GM23338 (cell line): Measurements from ENCODE around the gene EPPIN. TPM values are rescaled to one million over a fixed set of nuclear protein-coding genes. Genes with fewer than 3 reads are reported as not detected.

Experiments
- ATAC-seq: fragments of 200-7000 bp; cut with Tn5 transposase; 3 replicates; pipeline ENCODE4 v1.9.1; 2020
- DNase-seq: peaks from one replicate; pipeline ENCODE4 v3.0.0-alpha.2; 2015; ENCODE audit warnings: low spot score
- H2AFZ ChIP-seq: fragments of 200-600 bp; sonication (generic); 2 replicates; pipeline ENCODE4 v1.8.0; 2016; ENCODE audit warnings: antibody characterized with exemption, mild to moderate bottlenecking, moderate library complexity
- H3F3A ChIP-seq: fragments of 200-600 bp; sonication (generic); replicated peaks from 2 replicates; pipeline ENCODE4 v1.8.0; 2017; ENCODE audit warnings: antibody characterized with exemption, mixed run types, low read depth
- H3K27ac ChIP-seq: fragments of 200-600 bp; sonication (generic); 2 replicates; pipeline ENCODE4 v1.6.1; 2016; ENCODE audit warnings: low read depth
- H3K27me3 ChIP-seq: fragments of 200-600 bp; sonication (generic); 2 replicates; pipeline ENCODE4 v1.8.0; 2016; ENCODE audit warnings: mild to moderate bottlenecking, mixed run types, moderate library complexity; ENCODE audit not compliant: insufficient read depth
- H3K36me3 ChIP-seq: fragments of 200-600 bp; sonication (generic); 2 replicates; pipeline ENCODE4 v1.8.0; 2016; ENCODE audit warnings: mild to moderate bottlenecking; ENCODE audit not compliant: insufficient read depth
- H3K4me1 ChIP-seq: fragments of 200-600 bp; sonication (generic); 2 replicates; pipeline ENCODE4 v1.8.0; 2016; ENCODE audit warnings: mild to moderate bottlenecking, moderate library complexity; ENCODE audit not compliant: insufficient read depth
- H3K4me2 ChIP-seq: fragments of 200-600 bp; sonication (generic); 2 replicates; pipeline ENCODE4 v1.7.1; 2017; ENCODE audit warnings: mixed run types
- H3K4me3 ChIP-seq: fragments of 200-600 bp; sonication (generic); 2 replicates; pipeline ENCODE4 v1.6.1; 2016; ENCODE audit warnings: mixed run types
- H3K79me2 ChIP-seq: fragments of 200-600 bp; sonication (generic); replicated peaks from 2 replicates; pipeline ENCODE4 v1.8.0; 2017; ENCODE audit warnings: mild to moderate bottlenecking; ENCODE audit not compliant: insufficient read depth
- H3K9me2 ChIP-seq: fragments of 200-600 bp; sonication (generic); 2 replicates; pipeline ENCODE4 v1.8.0; 2017; ENCODE audit not compliant: insufficient read depth
- H4K20me1 ChIP-seq: fragments of 200-600 bp; sonication (generic); replicated peaks from 2 replicates; pipeline ENCODE4 v1.8.0; 2017; ENCODE audit warnings: mild to moderate bottlenecking; ENCODE audit not compliant: insufficient read depth
- H3K27ac Mint-ChIP-seq: 2 replicates; pipeline ENCODE4 v1.8.0; 2020; ENCODE audit warnings: inconsistent platforms, mild to moderate bottlenecking, moderate library complexity, mixed read lengths
- H3K27me3 Mint-ChIP-seq: 3 replicates; pipeline ENCODE4 v1.8.0; 2022; ENCODE audit warnings: low read depth, mild to moderate bottlenecking, moderate library complexity, mixed read lengths, inconsistent platforms; ENCODE audit not compliant: insufficient read depth, poor library complexity
- H3K36me3 Mint-ChIP-seq: 3 replicates; pipeline ENCODE4 v1.8.0; 2021; ENCODE audit warnings: low read depth, mild to moderate bottlenecking, inconsistent platforms, moderate library complexity, mixed read lengths
- H3K4me1 Mint-ChIP-seq: 3 replicates; pipeline ENCODE4 v1.8.0; 2020; ENCODE audit warnings: mild to moderate bottlenecking, inconsistent platforms, mixed read lengths
- H3K4me3 Mint-ChIP-seq: 3 replicates; pipeline ENCODE4 v1.8.0; 2021; ENCODE audit warnings: moderate library complexity, mild to moderate bottlenecking, inconsistent platforms, mixed read lengths
- H3K9me3 Mint-ChIP-seq: 3 replicates; pipeline ENCODE4 v1.8.0; 2020; ENCODE audit warnings: moderate library complexity, mild to moderate bottlenecking, inconsistent platforms, mixed read lengths
- CREB1 ChIP-seq: fragments of 250-450 bp; sonication (Bioruptor Pico); IDR thresholded peaks from 2 replicates; pipeline ENCODE4 v1.5.0; 2020; ENCODE audit warnings: low read depth, mild to moderate bottlenecking, moderate library complexity
- CTCF ChIP-seq, 2 experiments: fragments of 200-600 bp in 1 of 2; sonication (generic) in 1 of 2; conservative IDR thresholded peaks; 2 replicates each; pipeline versions ENCODE4 v1.5.1 to v1.6.1; 2016 to 2017; ENCODE audit warnings: antibody characterized with exemption in 2 of 2, low read depth in 2 of 2, mild to moderate bottlenecking in 2 of 2, moderate library complexity in 1 of 2
- ETS1 ChIP-seq: IDR thresholded peaks from 2 replicates; pipeline ENCODE4 v1.6.1; 2016; ENCODE audit warnings: antibody characterized with exemption
- EZH2 ChIP-seq: fragments of 200-600 bp; sonication (generic); IDR thresholded peaks from one replicate; pipeline ENCODE4 v1.8.0; 2017; ENCODE audit warnings: antibody characterized with exemption, mild to moderate bottlenecking, low read depth; ENCODE audit not compliant: unreplicated experiment
- EZH2phosphoT487 ChIP-seq: fragments of 200-600 bp; sonication (generic); IDR thresholded peaks from one replicate; pipeline ENCODE4 v1.8.1; 2018; ENCODE audit warnings: antibody characterized with exemption; ENCODE audit not compliant: unreplicated experiment
- JUNB ChIP-seq: IDR thresholded peaks from one replicate; pipeline ENCODE4 v1.6.1; 2016; ENCODE audit warnings: antibody characterized with exemption; ENCODE audit not compliant: unreplicated experiment
- NANOG ChIP-seq: IDR thresholded peaks from 2 replicates; pipeline ENCODE4 v1.6.1; 2016; ENCODE audit warnings: antibody characterized with exemption, borderline replicate concordance
- POLR2AphosphoS5 ChIP-seq: IDR thresholded peaks from 2 replicates; pipeline ENCODE4 v1.6.1; 2016; ENCODE audit warnings: antibody characterized with exemption, low read depth
- REST ChIP-seq: IDR thresholded peaks from one replicate; pipeline ENCODE4 v1.6.1; 2018; ENCODE audit warnings: antibody characterized with exemption; ENCODE audit not compliant: unreplicated experiment
- ZNF114 ChIP-seq: fragments of 250-450 bp; sonication (Bioruptor Pico); IDR thresholded peaks from 2 replicates; pipeline ENCODE4 v1.5.0; 2020; ENCODE audit warnings: mild to moderate bottlenecking, moderate library complexity
- ZNF331 ChIP-seq: fragments of 250-450 bp; sonication (Bioruptor Pico); IDR thresholded peaks from 2 replicates; pipeline ENCODE4 v1.5.0; 2020; ENCODE audit warnings: low read depth, mild to moderate bottlenecking, moderate library complexity
- ZNF462 ChIP-seq: fragments of 250-450 bp; sonication (Bioruptor Pico); IDR thresholded peaks from 2 replicates; pipeline ENCODE4 v1.5.0; 2020; ENCODE audit warnings: mild to moderate bottlenecking, moderate library complexity
- polyA plus RNA-seq: library from polyadenylated mRNA; unstranded; fragments of >200 nt; fragmentation: Nextera tagmentation; extraction: Ambion mirVana; gene quantifications from 2 replicates; pipeline ENCODE4 v1.2.1, GENCODE V29; 2016
- total RNA-seq: library from RNA; depleted of rRNA; stranded (reverse); fragments of >200 nt; shearing (Covaris generic); gene quantifications from 2 replicates; pipeline ENCODE4 v1.2.3, GENCODE V29; 2014

EPPIN gene
- total and polyA plus RNA-seq, 2 experiments from 2014 or later = 0.78 TPM; not detected in 1

GRCh38 chr20:45523821-45524220 is 23.4 kb downstream of the EPPIN start (continued):
- TF ChIP-seq ZNF462 (CRISPR knock-in tag) (no peak), CREB1 (no peak)

GRCh38 chr20:45518282-45518681 is 28.9 kb downstream of the EPPIN start:
- no peak for TF ChIP-seq CREB1
- TF ChIP-seq CTCF (conservative IDR thresholded peaks at IDR 0.05; ENCODE audit: low read depth in 2 of 2) = no peak
- TF ChIP-seq ETS1 = no peak
- no peak for TF ChIP-seq POLR2AphosphoS5
- TF ChIP-seq JUNB = no peak
- TF ChIP-seq ZNF331 (CRISPR knock-in tag) = no peak
- no peak for TF ChIP-seq EZH2
- no peak for TF ChIP-seq NANOG
- TF ChIP-seq ZNF114 (CRISPR knock-in tag) = no peak
- no peak for TF ChIP-seq REST
- TF ChIP-seq EZH2phosphoT487 = no peak
- H3K4me2 ChIP-seq = no peak overlapping the region
- Mint-ChIP-seq H3K27ac (no peak overlapping the region), H3K4me3 (no peak overlapping the region), H3K36me3 (no peaks in the 10 kb centered on the region), H3K4me1 (peaks cover 8% of the 10 kb centered on the region; the same call in 2 of the 3 replicates), H3K27me3 (no peaks in the 10 kb centered on the region), H3K9me3 (no peaks in the 10 kb centered on the region)
- no peaks in the 10 kb centered on the region for H3K36me3 ChIP-seq
- no peaks in the 10 kb centered on the region for H4K20me1 ChIP-seq
- ATAC-seq = no peak
- H2AFZ ChIP-seq = no peak overlapping the region
- no peaks in the 10 kb centered on the region for H3K4me1 ChIP-seq
- no peaks in the 10 kb centered on the region for H3F3A ChIP-seq
- H3K9me2 ChIP-seq = no peaks in the 10 kb centered on the region
- H3K27ac ChIP-seq = no peak overlapping the region
- H3K4me3 ChIP-seq = no peak overlapping the region
- no peaks in the 10 kb centered on the region for H3K79me2 ChIP-seq
- no peaks in the 10 kb centered on the region for H3K27me3 ChIP-seq
- DNase-seq = no peak
